ENCODE measurements around the gene MRPL28.
"Not testable (repeated sequence)": the region's sequence is repeated elsewhere in the genome, so short reads cannot be mapped to it uniquely, and the experiment has no call there.

The MRPL28 gene

DNA sequence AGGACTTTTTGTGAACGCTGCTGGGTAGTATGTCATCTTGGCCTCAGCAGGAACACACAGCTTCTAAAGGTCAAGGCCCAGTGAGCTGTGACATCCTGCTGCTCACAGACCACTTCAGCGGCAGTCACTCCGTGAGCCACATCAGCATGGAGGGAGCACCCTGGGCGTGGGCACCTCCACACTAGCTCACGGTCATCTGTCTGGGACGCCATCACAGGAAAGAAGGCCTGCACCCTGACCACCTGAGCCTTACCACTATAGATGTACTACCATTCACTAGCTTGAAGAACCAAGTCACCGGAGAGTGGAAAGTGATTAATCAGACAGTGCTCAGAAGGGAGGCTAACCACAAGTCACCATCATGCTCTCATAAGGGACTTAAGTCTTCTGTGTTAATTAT, 21.1 kb downstream of the MRPL28 start:
- no peak for TF ChIP-seq CTCF (IDR thresholded peaks at IDR 0.05; ENCODE audit: insufficient read depth, low read depth, low read length, missing control alignments)
- no peak overlapping the region for H3K4me3 ChIP-seq (ENCODE audit: low read length)
- DNase-seq (ENCODE audit: low read depth) = no peak

GRCh38 chr16:348495-348894, 21.8 kb downstream of the MRPL28 start:
- DNase-seq (ENCODE audit: low read depth) = not testable (repeated sequence)

GRCh38 chr16:347203-347602, 23.1 kb downstream of the MRPL28 start:
- no peak overlapping the region for H3K4me3 ChIP-seq (ENCODE audit: low read length)
- TF ChIP-seq CTCF (IDR thresholded peaks at IDR 0.05; ENCODE audit: insufficient read depth, low read depth, low read length, missing control alignments) = no peak
- DNase-seq (ENCODE audit: low read depth) = peak; percentile 56

More at GRCh38 chr16:348495-348894, 21.8 kb downstream of the MRPL28 start:
- not testable (repeated sequence) for H3K4me3 ChIP-seq (ENCODE audit: low read length)

DNA sequence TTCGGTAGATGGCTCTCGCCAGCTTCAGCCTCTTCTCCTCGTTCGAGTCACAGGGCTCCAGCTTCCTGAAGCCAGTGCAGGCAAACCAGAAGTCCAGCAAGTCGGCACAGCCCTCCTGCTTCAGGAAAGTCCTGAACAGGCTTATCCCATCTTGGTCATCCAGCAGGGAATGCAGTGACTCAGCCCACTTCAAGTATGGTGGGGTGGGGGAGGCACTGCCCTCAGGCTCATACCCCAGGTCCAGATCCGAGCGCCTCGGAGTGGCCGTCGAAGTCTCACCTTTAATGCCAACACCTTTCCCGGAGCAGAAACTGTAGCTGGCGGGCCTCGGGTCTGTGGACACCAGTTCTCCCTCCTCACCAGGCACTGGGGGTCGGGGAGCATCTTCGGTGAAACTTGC, 23.8 kb downstream of the MRPL28 start:
- peak; percentile 91 for DNase-seq (ENCODE audit: low read depth)
- no peak overlapping the region for H3K4me3 ChIP-seq (ENCODE audit: low read length)
- TF ChIP-seq CTCF (IDR thresholded peaks at IDR 0.05; ENCODE audit: insufficient read depth, low read depth, low read length, missing control alignments) = no peak

DNA sequence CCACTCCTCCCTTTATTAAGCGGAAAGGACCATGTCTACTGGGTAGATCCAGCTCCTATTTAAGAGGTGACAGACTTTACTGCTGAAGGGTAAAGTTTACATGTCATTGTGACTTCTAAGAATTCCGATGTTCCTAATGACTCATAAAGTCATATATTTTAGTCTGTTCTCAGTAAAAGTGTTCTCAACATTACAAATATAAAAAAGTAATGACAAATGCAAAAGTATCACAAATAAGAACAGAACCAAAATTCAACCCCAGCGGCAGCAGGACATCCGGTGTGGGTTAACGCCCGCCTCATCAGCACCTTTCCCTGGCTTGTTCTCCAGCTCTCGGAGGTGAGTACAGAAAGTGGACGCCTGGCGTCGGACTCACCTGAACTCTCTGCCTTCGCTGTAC, 24.6 kb downstream of the MRPL28 start:
- TF ChIP-seq CTCF (IDR thresholded peaks at IDR 0.05; ENCODE audit: insufficient read depth, low read depth, low read length, missing control alignments) = no peak
- no peak for DNase-seq (ENCODE audit: low read depth)

GRCh38 chr16:342455-343213, 27.7 kb downstream of the MRPL28 start:
- DNase-seq (ENCODE audit: low read depth) = no peak
- no peak overlapping the region for H3K4me3 ChIP-seq (ENCODE audit: low read length)
- no peak for TF ChIP-seq CTCF (IDR thresholded peaks at IDR 0.05; ENCODE audit: insufficient read depth, low read depth, low read length, missing control alignments)

More for the DNA sequence above, 24.6 kb downstream of the MRPL28 start:
- no peak overlapping the region for H3K4me3 ChIP-seq (ENCODE audit: low read length)

- H3K4me3 ChIP-seq (ENCODE audit: low read length); DNase-seq (ENCODE audit: low read depth): not testable (repeated sequence)
Observed at GRCh38 chr16:341974-342336, 28.4 kb downstream of the MRPL28 start.

GRCh38 chr16:341095-341973, 29.0 kb downstream of the MRPL28 start:
- not testable (repeated sequence) for DNase-seq (ENCODE audit: low read depth)

More at GRCh38 chr16:341095-341973, 29.0 kb downstream of the MRPL28 start:
- H3K4me3 ChIP-seq (ENCODE audit: low read length) = not testable (repeated sequence)

Data from epithelial cell of esophagus (primary cell).